T-helper 2 cell treated with Interferon-gamma antibody and Interleukin-4, amounts not matched to agents 100 ng/mL and 5 ng/mL, for 36 hours (primary cell): ENCODE results near the gene SLC22A13. TPM values are rescaled to one million over a fixed set of nuclear protein-coding genes. Genes with fewer than 3 reads are reported as not detected.

Experiments used
- total RNA-seq: library from RNA; stranded (reverse); gene quantifications from 2 replicates; pipeline ENCODE4 v1.2.3, GENCODE V29; 2022

SLC22A13 gene
- total RNA-seq, 1 donor from 2014 or later: 0.59 TPM

Other genes with a start within 250 kb of the SLC22A13 start
- 11.5 and 14.4 TPM in 2 replicates for gene PLCD1, start 236.2 kb upstream of the SLC22A13 start, total RNA-seq
- 0.95 and 1.1 TPM in 2 replicates for gene DLEC1, start 226.6 kb upstream of the SLC22A13 start, total RNA-seq
- gene ACAA1, start 128.7 kb upstream of the SLC22A13 start, total RNA-seq: 91.9 and 92.4 TPM in 2 replicates
- gene MYD88, start 127.2 kb upstream of the SLC22A13 start, total RNA-seq: 77.4 and 83.7 TPM in 2 replicates
- gene OXSR1, start 100.3 kb upstream of the SLC22A13 start, total RNA-seq: 64.9 and 65.2 TPM in 2 replicates
- gene SLC22A14, start 16.5 kb downstream of the SLC22A13 start, total RNA-seq: 0.09 TPM in 1 of 2 replicates, not detected in the other
- 9.3 and 9.8 TPM in 2 replicates for gene XYLB, start 81.0 kb downstream of the SLC22A13 start, total RNA-seq
- 6.8 and 7.3 TPM in 2 replicates for gene ACVR2B, start 188.1 kb downstream of the SLC22A13 start, total RNA-seq
- gene EXOG, start 230.5 kb downstream of the SLC22A13 start, total RNA-seq: 22.7 and 23.2 TPM in 2 replicates